H9 (cell line): ENCODE data around the gene MAGI1. TPM values are rescaled to one million over a fixed set of nuclear protein-coding genes. Genes with fewer than 3 reads are reported as not detected.
A peak's percentile ranks its signal among the peaks of the same experiment; 100 is the strongest.

Source experiments
- DNase-seq: peaks from one replicate; pipeline ENCODE4 v3.0.0-alpha.2; 2017
- H2AFZ ChIP-seq: one replicate; pipeline ENCODE4 v1.6.1; 2013; ENCODE audit warnings: mild to moderate bottlenecking, low read length, control low read depth, moderate library complexity
- H2AK5ac ChIP-seq: 2 replicates; pipeline ENCODE4 v1.6.1; 2013; ENCODE audit warnings: low read length, control low read depth, mixed read lengths; ENCODE audit not compliant: insufficient read length
- H2BK120ac ChIP-seq: one replicate; pipeline ENCODE4 v1.6.1; 2013; ENCODE audit warnings: low read depth, mild to moderate bottlenecking, low read length, control low read depth, inconsistent platforms; ENCODE audit not compliant: poor library complexity, severe bottlenecking
- H2BK12ac ChIP-seq: 2 replicates; pipeline ENCODE4 v1.6.1; 2013; ENCODE audit warnings: low read length, control low read depth, mixed read lengths, low read depth; ENCODE audit not compliant: insufficient read length
- H2BK15ac ChIP-seq: 2 replicates; pipeline ENCODE4 v1.6.1; 2013; ENCODE audit warnings: low read depth, low read length, control low read depth
- H2BK20ac ChIP-seq: one replicate; pipeline ENCODE4 v1.6.1; 2013; ENCODE audit warnings: low read depth, mild to moderate bottlenecking, low read length, control low read depth, inconsistent platforms; ENCODE audit not compliant: poor library complexity, severe bottlenecking
- H2BK5ac ChIP-seq: 2 replicates; pipeline ENCODE4 v1.6.1; 2013; ENCODE audit warnings: low read length, control low read depth, mixed read lengths; ENCODE audit not compliant: insufficient read length
- H3K14ac ChIP-seq: 2 replicates; pipeline ENCODE4 v1.6.1; 2013; ENCODE audit warnings: low read length, control low read depth; ENCODE audit not compliant: insufficient read depth
- H3K18ac ChIP-seq: 2 replicates; pipeline ENCODE4 v1.6.1; 2013; ENCODE audit warnings: low read depth, mild to moderate bottlenecking, mixed read lengths, low read length, control low read depth; ENCODE audit not compliant: insufficient read length
- H3K23ac ChIP-seq: 2 replicates; pipeline ENCODE4 v1.6.1; 2013; ENCODE audit warnings: low read length, control low read depth, mixed read lengths, low read depth; ENCODE audit not compliant: insufficient read length
- H3K23me2 ChIP-seq: 2 replicates; pipeline ENCODE4 v1.6.1; 2013; ENCODE audit warnings: low read depth, mild to moderate bottlenecking, mixed read lengths, low read length, control low read depth; ENCODE audit not compliant: insufficient read length, poor library complexity, severe bottlenecking
- H3K27ac ChIP-seq: 2 replicates; pipeline ENCODE4 v1.5.1; 2013; ENCODE audit warnings: low read length, control low read depth, mixed read lengths, low read depth; ENCODE audit not compliant: insufficient read length
- H3K27me3 ChIP-seq: 2 replicates; pipeline ENCODE4 v1.6.1; 2013; ENCODE audit warnings: low read length, control low read depth, inconsistent platforms; ENCODE audit not compliant: insufficient read depth
- H3K4ac ChIP-seq: 2 replicates; pipeline ENCODE4 v1.6.1; 2013; ENCODE audit warnings: low read depth, mild to moderate bottlenecking, control low read depth, inconsistent platforms, low read length, moderate library complexity
- H3K4me1 ChIP-seq: 2 replicates; pipeline ENCODE4 v1.6.1; 2013; ENCODE audit warnings: low read length, control low read depth, inconsistent platforms; ENCODE audit not compliant: insufficient read depth
- H3K4me2 ChIP-seq: 2 replicates; pipeline ENCODE4 v1.6.1; 2013; ENCODE audit warnings: low read length, control low read depth, mixed read lengths; ENCODE audit not compliant: insufficient read length, insufficient read depth
- H3K56ac ChIP-seq: 2 replicates; pipeline ENCODE4 v1.6.1; 2013; ENCODE audit warnings: low read depth, mild to moderate bottlenecking, mixed read lengths, low read length, control low read depth; ENCODE audit not compliant: insufficient read length
- H3K79me1 ChIP-seq: 2 replicates; pipeline ENCODE4 v1.6.1; 2013; ENCODE audit warnings: low read depth, mild to moderate bottlenecking, moderate library complexity, low read length, control low read depth, inconsistent platforms; ENCODE audit not compliant: insufficient read depth, poor library complexity, severe bottlenecking
- H3K79me2 ChIP-seq: 2 replicates; pipeline ENCODE4 v1.6.1; 2013; ENCODE audit warnings: low read length, control low read depth, inconsistent platforms; ENCODE audit not compliant: insufficient read depth
- H3K9ac ChIP-seq: 2 replicates; pipeline ENCODE4 v1.6.1; 2013; ENCODE audit warnings: low read length, control low read depth, mixed read lengths; ENCODE audit not compliant: insufficient read length; ENCODE audit errors: extremely low read depth
- H3K9me3 ChIP-seq: one replicate; pipeline ENCODE4 v1.6.1; 2013; ENCODE audit warnings: low read depth, low read length, inconsistent platforms; ENCODE audit not compliant: control insufficient read depth
- H3T11ph ChIP-seq: one replicate; pipeline ENCODE4 v1.6.1; 2013; ENCODE audit warnings: mild to moderate bottlenecking, low read length, control low read depth, inconsistent platforms
- H4K20me1 ChIP-seq: one replicate; pipeline ENCODE4 v1.6.1; 2013; ENCODE audit not compliant: control insufficient read depth, insufficient read length, insufficient read depth
- H4K5ac ChIP-seq: 2 replicates; pipeline ENCODE4 v1.6.1; 2013; ENCODE audit warnings: low read depth, mild to moderate bottlenecking, mixed read lengths, low read length, control low read depth; ENCODE audit not compliant: insufficient read length
- H4K8ac ChIP-seq: replicated peaks from 2 replicates; pipeline ENCODE4 v1.6.1; 2013; ENCODE audit warnings: low read length, control low read depth, mixed read lengths, low read depth; ENCODE audit not compliant: insufficient read length
- H4K91ac ChIP-seq: 2 replicates; pipeline ENCODE4 v1.6.1; 2013; ENCODE audit warnings: low read depth, mild to moderate bottlenecking, moderate library complexity, mixed read lengths, low read length, control low read depth; ENCODE audit not compliant: insufficient read length
- H3K27ac Mint-ChIP-seq, 3 experiments: 2 replicates in 2 of 3; 3 replicates in 1 of 3; pipeline ENCODE4 v1.8.0; 2020 to 2021; ENCODE audit warnings: mixed read lengths in 3 of 3, mild to moderate bottlenecking in 1 of 3, moderate library complexity in 1 of 3
- H3K27me3 Mint-ChIP-seq: 2 replicates; pipeline ENCODE4 v1.8.0; 2021; ENCODE audit warnings: low read depth, mild to moderate bottlenecking, moderate library complexity, mixed read lengths
- H3K36me3 Mint-ChIP-seq, 3 experiments: 2 replicates in 2 of 3; 3 replicates in 1 of 3; pipeline ENCODE4 v1.8.0; 2020 to 2021; ENCODE audit warnings: low read depth in 3 of 3, mixed read lengths in 3 of 3; ENCODE audit not compliant: insufficient read depth in 1 of 3
- H3K4me1 Mint-ChIP-seq, 2 experiments: 2 replicates each; pipeline ENCODE4 v1.8.0; 2020; ENCODE audit warnings: mixed read lengths in 2 of 2
- H3K4me3 Mint-ChIP-seq, 2 experiments: 2 replicates in 1 of 2; 3 replicates in 1 of 2; pipeline ENCODE4 v1.8.0; 2020 to 2021; ENCODE audit warnings: mild to moderate bottlenecking in 2 of 2, mixed read lengths in 2 of 2, moderate library complexity in 1 of 2
- H3K9me3 Mint-ChIP-seq, 2 experiments: 2 replicates in 1 of 2; 3 replicates in 1 of 2; pipeline ENCODE4 v1.8.0; 2020; ENCODE audit warnings: mild to moderate bottlenecking in 2 of 2, mixed read lengths in 2 of 2, moderate library complexity in 1 of 2
- WGBS: extraction: QIAGEN DNeasy Blood & Tissue Kit; methylation state at CpG from one replicate; pipeline ENCODE4 v1.1.7; 2013; ENCODE audit warnings: missing lambda C conversion rate, low lambda C conversion rate, mixed read lengths; ENCODE audit not compliant: insufficient read length; ENCODE audit errors: extremely low coverage; 5-methylcytosine and 5-hydroxymethylcytosine counted together
- total RNA-seq: library from RNA; stranded (reverse); gene quantifications from 2 replicates; pipeline ENCODE4 v1.2.1, GENCODE V29; 2021
- TF ChIP-seq, protein P1 (sequence below): fragments of 200-600 bp; sonication (generic); conservative IDR thresholded peaks from 3 replicates; pipeline ENCODE4 v1.8.0; 2021; ENCODE audit warnings: antibody characterized with exemption, mild to moderate bottlenecking

MAGI1 gene
- total RNA-seq, 1 experiment from 2014 or later: 65.7 TPM

DNA sequence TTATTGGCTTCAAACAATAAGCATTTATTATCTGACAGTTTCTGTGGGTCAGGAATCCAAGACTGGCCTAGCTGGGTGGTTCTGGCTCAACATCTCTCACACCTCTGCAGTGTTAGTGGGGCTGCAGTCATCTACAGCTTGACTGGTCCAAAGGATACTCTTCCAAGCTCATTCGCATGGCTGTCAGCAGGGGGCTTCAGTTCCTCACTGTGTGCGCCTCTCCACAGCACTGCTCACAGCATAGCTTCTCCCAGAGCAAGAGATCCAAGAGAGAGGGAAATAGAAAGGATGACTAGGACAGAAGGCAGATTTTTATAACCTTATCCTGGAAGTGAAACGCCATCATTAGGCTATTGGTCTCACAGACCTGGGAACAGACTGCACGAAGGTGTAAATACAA is 64.2 kb downstream of the MAGI1 start:
- Mint-ChIP-seq H3K27me3 (no peaks in the 10 kb centered on the region), H3K27ac (no peak overlapping the region), H3K9me3 (no peaks in the 10 kb centered on the region), H3K36me3 (peaks cover 3 to 18% (median 10%) of the 10 kb centered on the region in 3 experiments; a peak in 6 of 7 replicates), H3K4me1 (peaks cover 19 to 25% of the 10 kb centered on the region in 2 experiments), H3K4me3 (no peak overlapping the region)
- H4K91ac ChIP-seq: no peak overlapping the region
- WGBS: no CpG with 5 or more reads among the region's 4 CpGs
- H3K9ac ChIP-seq: no peak overlapping the region
- no peaks in the 10 kb centered on the region for H4K20me1 ChIP-seq
- H3K4ac ChIP-seq: no peak overlapping the region
- no peaks in the 10 kb centered on the region for H3K27me3 ChIP-seq
- H2BK15ac ChIP-seq: no peak overlapping the region
- no peak overlapping the region for H3K18ac ChIP-seq
- H3K79me2 ChIP-seq: peaks cover 2% of the 10 kb centered on the region; the same call in 1 of the 2 replicates
- no peak overlapping the region for H2BK5ac ChIP-seq
- H3T11ph ChIP-seq: no peak overlapping the region
- H4K8ac ChIP-seq: no peak overlapping the region
- no peak overlapping the region for H2BK12ac ChIP-seq
- H2AK5ac ChIP-seq: no peak overlapping the region
- no peak overlapping the region for H3K4me2 ChIP-seq
- H3K27ac ChIP-seq: no peak overlapping the region
- TF ChIP-seq, protein P1, sequence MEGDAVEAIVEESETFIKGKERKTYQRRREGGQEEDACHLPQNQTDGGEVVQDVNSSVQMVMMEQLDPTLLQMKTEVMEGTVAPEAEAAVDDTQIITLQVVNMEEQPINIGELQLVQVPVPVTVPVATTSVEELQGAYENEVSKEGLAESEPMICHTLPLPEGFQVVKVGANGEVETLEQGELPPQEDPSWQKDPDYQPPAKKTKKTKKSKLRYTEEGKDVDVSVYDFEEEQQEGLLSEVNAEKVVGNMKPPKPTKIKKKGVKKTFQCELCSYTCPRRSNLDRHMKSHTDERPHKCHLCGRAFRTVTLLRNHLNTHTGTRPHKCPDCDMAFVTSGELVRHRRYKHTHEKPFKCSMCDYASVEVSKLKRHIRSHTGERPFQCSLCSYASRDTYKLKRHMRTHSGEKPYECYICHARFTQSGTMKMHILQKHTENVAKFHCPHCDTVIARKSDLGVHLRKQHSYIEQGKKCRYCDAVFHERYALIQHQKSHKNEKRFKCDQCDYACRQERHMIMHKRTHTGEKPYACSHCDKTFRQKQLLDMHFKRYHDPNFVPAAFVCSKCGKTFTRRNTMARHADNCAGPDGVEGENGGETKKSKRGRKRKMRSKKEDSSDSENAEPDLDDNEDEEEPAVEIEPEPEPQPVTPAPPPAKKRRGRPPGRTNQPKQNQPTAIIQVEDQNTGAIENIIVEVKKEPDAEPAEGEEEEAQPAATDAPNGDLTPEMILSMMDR: peak; percentile 27; the same call in 2 of the 3 replicates
- H2BK120ac ChIP-seq: no peak overlapping the region
- H4K5ac ChIP-seq: no peak overlapping the region
- DNase-seq: no peak
- H3K23ac ChIP-seq: no peak overlapping the region
- no peak overlapping the region for H3K14ac ChIP-seq
- no peak overlapping the region for H3K56ac ChIP-seq
- H2AFZ ChIP-seq: no peak overlapping the region
- H3K79me1 ChIP-seq: no peaks in the 10 kb centered on the region
- H3K4me1 ChIP-seq: peaks cover 6% of the 10 kb centered on the region
- no peaks in the 10 kb centered on the region for H3K23me2 ChIP-seq
- H3K9me3 ChIP-seq: no peaks in the 10 kb centered on the region
- H2BK20ac ChIP-seq: no peak overlapping the region
